GM12875 (cell line): ENCODE data around the gene CDHR2.

Experiments
- H3K4me3 ChIP-seq: one replicate; pipeline ENCODE4 v1.5.1; 2011; ENCODE audit warnings: low read depth, low read length, control low read depth
- TF ChIP-seq, protein P1 (sequence below): IDR thresholded peaks from 2 replicates; pipeline ENCODE4 v1.5.1; 2011; ENCODE audit warnings: low read depth, mild to moderate bottlenecking, control low read depth, inconsistent platforms, low read length, moderate library complexity, borderline replicate concordance; ENCODE audit not compliant: insufficient read depth

CDHR2 gene

DNA sequence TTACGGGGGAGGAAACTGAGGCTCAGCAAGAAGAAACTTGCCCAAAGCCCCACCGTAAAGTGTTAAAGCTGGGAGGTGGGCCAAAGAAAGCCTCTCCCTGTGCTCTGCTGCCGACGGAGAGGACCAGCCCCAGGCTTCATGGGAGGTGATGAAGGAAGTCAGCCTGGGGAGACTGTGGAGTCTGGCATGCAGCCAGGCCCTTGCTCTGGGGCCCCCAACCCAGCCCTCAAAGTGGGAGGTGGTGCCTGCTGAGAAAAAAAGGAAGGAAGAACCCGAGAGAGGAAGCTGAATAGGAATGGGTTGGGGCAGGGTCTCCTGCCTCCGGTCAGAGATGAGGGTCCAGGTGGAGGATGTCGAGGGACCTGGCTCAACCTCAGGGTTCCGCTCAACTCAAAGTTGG is 15.8 kb upstream of the CDHR2 start:
- peak overlapping the region; percentile 80 for H3K4me3 ChIP-seq
- TF ChIP-seq, protein P1, sequence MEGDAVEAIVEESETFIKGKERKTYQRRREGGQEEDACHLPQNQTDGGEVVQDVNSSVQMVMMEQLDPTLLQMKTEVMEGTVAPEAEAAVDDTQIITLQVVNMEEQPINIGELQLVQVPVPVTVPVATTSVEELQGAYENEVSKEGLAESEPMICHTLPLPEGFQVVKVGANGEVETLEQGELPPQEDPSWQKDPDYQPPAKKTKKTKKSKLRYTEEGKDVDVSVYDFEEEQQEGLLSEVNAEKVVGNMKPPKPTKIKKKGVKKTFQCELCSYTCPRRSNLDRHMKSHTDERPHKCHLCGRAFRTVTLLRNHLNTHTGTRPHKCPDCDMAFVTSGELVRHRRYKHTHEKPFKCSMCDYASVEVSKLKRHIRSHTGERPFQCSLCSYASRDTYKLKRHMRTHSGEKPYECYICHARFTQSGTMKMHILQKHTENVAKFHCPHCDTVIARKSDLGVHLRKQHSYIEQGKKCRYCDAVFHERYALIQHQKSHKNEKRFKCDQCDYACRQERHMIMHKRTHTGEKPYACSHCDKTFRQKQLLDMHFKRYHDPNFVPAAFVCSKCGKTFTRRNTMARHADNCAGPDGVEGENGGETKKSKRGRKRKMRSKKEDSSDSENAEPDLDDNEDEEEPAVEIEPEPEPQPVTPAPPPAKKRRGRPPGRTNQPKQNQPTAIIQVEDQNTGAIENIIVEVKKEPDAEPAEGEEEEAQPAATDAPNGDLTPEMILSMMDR = no peak

DNA sequence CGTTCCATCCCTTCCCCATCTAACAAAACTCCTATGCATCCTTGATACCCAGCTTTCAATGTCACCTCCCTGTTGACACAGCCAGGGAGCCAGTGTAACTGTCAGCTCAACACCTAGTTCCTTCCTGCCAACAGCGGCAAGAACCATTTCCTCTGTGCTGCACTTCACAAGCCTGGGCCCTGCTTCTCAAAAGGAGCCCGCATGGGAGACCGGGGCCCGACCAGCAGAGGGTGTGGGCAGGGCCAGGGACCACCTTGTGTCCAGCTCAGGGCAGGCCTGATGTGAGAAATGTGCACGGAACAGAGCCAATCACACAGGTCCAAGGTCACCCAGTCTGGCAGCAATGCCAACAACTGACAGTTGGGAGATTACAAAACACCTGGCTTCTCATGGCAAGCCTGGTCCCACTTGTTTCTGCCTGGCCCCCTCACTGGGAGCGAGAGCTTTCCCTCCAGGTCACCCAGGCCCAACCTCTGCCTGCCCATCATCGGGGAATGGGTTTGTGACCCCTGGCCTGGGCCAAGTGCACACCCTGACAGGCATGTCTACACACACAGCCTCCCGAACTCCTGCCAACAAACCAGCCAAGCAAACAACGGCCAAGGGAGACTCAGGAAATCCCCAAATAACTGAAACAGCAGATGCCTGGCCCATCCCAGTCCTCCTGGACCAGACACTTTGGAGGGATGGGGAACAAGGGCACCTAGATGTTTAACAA is 15.1 kb upstream of the CDHR2 start:
- TF ChIP-seq, protein P1 = no peak
- peak overlapping the region; percentile 80 for H3K4me3 ChIP-seq

DNA sequence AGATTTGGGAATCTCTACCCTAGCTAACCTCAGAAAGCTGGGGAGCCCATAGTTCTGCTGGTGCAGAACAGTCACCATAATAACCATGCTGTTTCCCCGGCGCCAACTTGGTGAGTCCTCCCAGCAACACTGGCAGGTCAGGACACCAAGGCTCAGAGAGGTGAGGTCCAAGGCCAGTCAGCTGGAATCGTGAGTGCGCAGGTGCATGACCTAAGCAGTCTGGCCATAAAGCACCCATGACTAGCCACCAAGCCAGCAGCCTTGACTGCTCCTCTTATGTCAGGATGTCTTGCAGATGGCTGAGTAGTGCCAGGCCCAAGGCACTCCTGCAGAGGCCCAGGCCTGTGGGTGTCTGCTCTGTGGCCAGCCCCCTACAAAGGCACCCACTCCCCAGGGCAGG is 14.5 kb upstream of the CDHR2 start:
- peak overlapping the region; percentile 80 for H3K4me3 ChIP-seq
- TF ChIP-seq, protein P1 = no peak

DNA sequence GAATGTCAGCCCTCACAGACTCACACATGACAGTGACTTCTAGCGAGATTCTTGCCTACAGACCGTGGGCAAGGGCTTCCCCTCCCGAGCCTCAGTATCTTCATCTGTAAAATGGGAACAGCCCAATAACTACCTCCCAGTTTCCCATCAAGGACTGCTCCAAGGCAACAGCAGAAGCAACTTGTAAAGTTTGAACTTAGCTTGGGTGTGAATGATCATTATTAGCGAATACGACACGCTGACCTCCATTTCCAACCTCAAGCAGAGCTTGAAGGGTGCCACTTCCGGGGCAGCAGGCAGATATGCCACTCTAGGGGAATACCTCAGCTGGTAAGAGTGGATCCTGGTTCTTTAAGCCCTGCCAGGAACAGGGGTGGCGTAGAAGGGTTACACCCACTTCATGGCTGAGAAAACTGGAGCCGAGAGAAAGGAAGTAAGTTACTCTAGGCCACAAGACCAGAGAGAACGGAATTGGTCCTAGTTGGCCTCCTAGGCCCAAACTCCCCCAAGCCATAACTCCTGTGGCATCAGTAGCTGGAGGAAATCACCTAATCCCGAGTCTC is 14.0 kb upstream of the CDHR2 start:
- TF ChIP-seq, protein P1 = no peak

DNA sequence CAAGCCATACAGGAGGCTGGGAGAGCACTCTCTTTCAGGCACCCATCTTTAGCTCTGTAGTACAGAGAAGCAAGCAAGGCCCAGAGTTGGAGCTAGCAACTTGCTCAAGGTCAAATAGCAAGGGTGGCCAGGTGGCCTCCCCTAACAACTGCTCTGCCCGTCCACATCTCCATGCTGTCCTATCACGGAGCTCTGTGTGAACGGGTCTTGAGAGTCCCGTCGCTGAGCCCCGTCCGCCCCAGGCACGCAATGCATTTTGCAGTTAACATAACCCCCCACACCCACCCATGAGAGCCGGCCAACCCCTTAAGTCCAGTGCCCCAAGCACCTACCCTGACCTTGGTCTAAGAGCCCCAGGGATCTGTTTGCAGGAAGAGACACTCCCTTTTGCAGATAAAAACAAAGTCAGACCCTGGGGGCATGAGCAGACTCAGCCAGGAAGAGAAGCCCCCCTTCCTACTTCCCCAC is 13.4 kb upstream of the CDHR2 start:
- TF ChIP-seq, protein P1 = no peak
- H3K4me3 ChIP-seq = peak overlapping the region; percentile 80

More for the DNA sequence above, 14.0 kb upstream of the CDHR2 start:
- H3K4me3 ChIP-seq = peak overlapping the region; percentile 80

DNA sequence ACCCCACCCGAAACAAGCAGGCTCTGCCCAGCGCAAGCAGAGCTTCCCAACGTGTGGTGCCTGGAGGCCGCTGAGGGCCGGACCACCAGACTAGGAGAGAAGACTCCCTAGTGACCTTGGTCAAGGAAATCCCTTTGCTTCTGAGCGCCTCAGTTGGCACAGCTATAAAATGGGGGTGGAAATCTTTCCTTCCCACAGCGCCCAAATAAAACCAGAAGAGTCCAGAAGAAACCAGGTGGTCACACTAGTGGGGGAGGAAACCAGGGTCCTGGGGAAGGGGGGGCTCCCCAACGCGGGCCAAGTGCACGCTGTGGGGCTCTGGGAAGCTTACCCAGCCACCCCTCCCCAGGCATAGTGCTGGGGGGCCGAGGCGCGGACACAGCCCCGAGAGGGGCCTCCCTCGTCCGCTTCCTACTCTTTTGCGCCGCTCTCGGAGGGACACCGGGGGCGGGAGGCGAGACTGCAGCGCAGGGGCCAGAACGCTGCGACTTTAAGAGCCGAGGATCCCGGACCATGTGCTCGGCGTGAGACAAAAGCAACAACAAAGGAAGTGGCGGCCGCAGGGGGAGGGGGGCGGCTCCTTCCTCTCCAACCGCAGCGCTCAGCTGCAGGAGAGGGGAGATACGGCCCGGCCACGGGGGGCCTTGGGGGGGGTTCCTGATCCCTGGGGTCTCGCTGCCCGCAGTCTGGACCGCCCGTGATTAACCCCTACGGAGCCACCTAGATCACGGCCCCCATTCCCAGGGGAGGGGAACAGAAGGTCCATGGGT is 12.8 kb upstream of the CDHR2 start:
- H3K4me3 ChIP-seq = peak overlapping the region; percentile 80
- TF ChIP-seq, protein P1 = no peak
